Glutamatergic neuron (in vitro differentiated cells): ENCODE measurements around the gene CDKN2B-AS1. TPM values are rescaled to one million over a fixed set of nuclear protein-coding genes. Genes with fewer than 3 reads are reported as not detected.
"Not testable (repeated sequence)": the region's sequence is repeated elsewhere in the genome, so short reads cannot be mapped to it uniquely, and the experiment has no call there.

Source experiments
- DNase-seq: peaks from one replicate; pipeline ENCODE4 v3.0.0; 2022
- H3K27ac Mint-ChIP-seq: one replicate; pipeline ENCODE4 v1.8.0; 2020; ENCODE audit warnings: mild to moderate bottlenecking, mixed read lengths, inconsistent platforms; ENCODE audit not compliant: unreplicated experiment
- H3K27me3 Mint-ChIP-seq: one replicate; pipeline ENCODE4 v1.8.0; 2020; ENCODE audit warnings: mild to moderate bottlenecking, moderate library complexity, mixed read lengths, inconsistent platforms; ENCODE audit not compliant: unreplicated experiment
- H3K36me3 Mint-ChIP-seq: one replicate; pipeline ENCODE4 v1.8.0; 2020; ENCODE audit warnings: mild to moderate bottlenecking, mixed read lengths, inconsistent platforms; ENCODE audit not compliant: unreplicated experiment
- H3K4me1 Mint-ChIP-seq: one replicate; pipeline ENCODE4 v1.8.0; 2020; ENCODE audit warnings: mild to moderate bottlenecking, low read depth, mixed read lengths, inconsistent platforms; ENCODE audit not compliant: unreplicated experiment
- H3K4me3 Mint-ChIP-seq: one replicate; pipeline ENCODE4 v1.8.0; 2020; ENCODE audit warnings: mild to moderate bottlenecking, mixed read lengths, inconsistent platforms; ENCODE audit not compliant: unreplicated experiment
- H3K9me3 Mint-ChIP-seq: one replicate; pipeline ENCODE4 v1.8.0; 2020; ENCODE audit warnings: mild to moderate bottlenecking, moderate library complexity, mixed read lengths, inconsistent platforms; ENCODE audit not compliant: unreplicated experiment
- CTCF ChIP-seq: fragments of 200-600 bp; sonication (generic); IDR thresholded peaks from one replicate; pipeline ENCODE4 v1.5.0; 2021; ENCODE audit not compliant: partially characterized antibody, unreplicated experiment
- total RNA-seq: library from RNA; stranded (reverse); fragmentation: NEBNext Ultra II Directional; extraction: Animal tissue kit (Norgen Biotek cat#: 25700); gene quantifications from one replicate; pipeline ENCODE4 v1.2.1, GENCODE V29; 2021; ENCODE audit not compliant: unreplicated experiment

The CDKN2B-AS1 gene
- total RNA-seq, 1 donor from 2014 or later: not detected

- no peak for DNase-seq
- Mint-ChIP-seq H3K27ac (no peak overlapping the region), H3K4me1 (no peaks in the 10 kb centered on the region), H3K4me3 (no peak overlapping the region), H3K36me3 (no peaks in the 10 kb centered on the region), H3K9me3 (no peaks in the 10 kb centered on the region), H3K27me3 (peaks cover 1% of the 10 kb centered on the region)
- no peak for TF ChIP-seq CTCF
Observed at GRCh38 chr9:22054076-22054475, 59.5 kb downstream of the CDKN2B-AS1 start.

DNA sequence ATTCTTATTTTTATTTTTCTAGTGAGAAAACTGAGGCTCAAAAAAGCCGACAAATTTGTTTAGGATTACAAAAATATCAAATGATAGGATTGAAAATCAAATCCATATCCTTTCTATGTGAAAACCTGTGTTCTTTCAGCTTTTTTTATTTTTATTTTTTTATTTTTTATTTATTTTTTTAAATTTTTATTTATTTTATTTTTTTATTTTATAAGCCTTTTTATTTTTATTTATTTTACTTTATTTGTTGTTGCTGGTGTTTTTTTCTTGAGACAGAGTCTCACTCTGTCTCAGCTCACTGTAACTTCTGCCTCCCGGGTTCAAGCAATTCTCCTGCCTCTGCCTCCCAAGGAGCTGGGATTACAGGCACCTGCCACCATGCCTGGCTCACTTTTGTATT lies 59.9 kb downstream of the CDKN2B-AS1 start:
- Mint-ChIP-seq H3K4me1 (no peaks in the 10 kb centered on the region), H3K4me3 (no peak overlapping the region), H3K36me3 (no peaks in the 10 kb centered on the region), H3K27me3 (peaks cover 1% of the 10 kb centered on the region), H3K9me3 (no peaks in the 10 kb centered on the region), H3K27ac (no peak overlapping the region)
- no peak for DNase-seq
- TF ChIP-seq CTCF: no peak

GRCh38 chr9:22055090-22055489 lies 60.5 kb downstream of the CDKN2B-AS1 start:
- H3K9me3 Mint-ChIP-seq: no peaks in the 10 kb centered on the region
- no peak overlapping the region for H3K4me3 Mint-ChIP-seq
- TF ChIP-seq CTCF: no peak
- no peak for DNase-seq
- H3K27me3 Mint-ChIP-seq: peaks cover 1% of the 10 kb centered on the region
- H3K4me1 Mint-ChIP-seq: no peaks in the 10 kb centered on the region
- no peaks in the 10 kb centered on the region for H3K36me3 Mint-ChIP-seq
- no peak overlapping the region for H3K27ac Mint-ChIP-seq

DNA sequence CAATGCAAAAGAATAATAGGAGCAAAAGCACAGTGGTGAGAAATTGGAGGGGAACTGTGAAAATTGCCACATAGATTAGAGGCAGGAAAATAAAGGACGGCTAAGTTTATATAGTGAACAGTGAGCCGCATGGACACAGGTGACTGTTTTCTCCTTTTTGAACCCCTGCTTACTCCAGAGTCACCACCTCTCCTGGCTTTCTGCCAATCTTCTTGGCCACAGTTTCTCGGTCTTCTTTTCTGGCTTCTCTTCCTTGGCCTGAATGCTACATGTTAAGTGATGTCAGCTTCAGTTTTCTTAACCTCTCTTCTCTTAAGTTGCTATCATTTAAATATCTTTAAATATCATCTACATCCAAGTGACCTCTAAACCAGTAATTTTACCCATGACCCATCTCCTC lies 61.8 kb downstream of the CDKN2B-AS1 start:
- no peak for TF ChIP-seq CTCF
- Mint-ChIP-seq H3K27me3 (peaks cover 1% of the 10 kb centered on the region), H3K36me3 (no peaks in the 10 kb centered on the region), H3K27ac (no peak overlapping the region), H3K4me3 (no peak overlapping the region), H3K9me3 (no peaks in the 10 kb centered on the region), H3K4me1 (no peaks in the 10 kb centered on the region)
- no peak for DNase-seq

DNA sequence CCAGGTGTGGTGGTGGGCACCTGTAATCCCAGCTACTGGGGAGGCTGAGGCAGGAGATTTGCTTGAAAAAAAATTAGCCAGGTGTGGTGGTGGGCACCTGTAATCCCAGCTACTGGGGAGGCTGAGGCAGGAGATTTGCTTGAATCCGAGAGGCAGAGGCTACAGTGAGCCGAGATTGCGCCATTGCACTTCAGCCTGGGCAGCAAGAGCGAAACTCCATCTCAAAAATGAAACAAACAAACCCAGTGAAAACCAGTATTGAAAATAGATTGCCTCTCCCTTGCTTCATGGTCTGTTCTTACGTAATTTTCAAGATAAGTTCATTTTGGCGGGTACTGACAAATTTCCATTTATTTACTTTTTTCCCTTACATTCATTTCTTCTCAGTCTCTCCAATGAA lies 63.4 kb downstream of the CDKN2B-AS1 start:
- H3K9me3 Mint-ChIP-seq, H3K4me3 Mint-ChIP-seq, DNase-seq, H3K4me1 Mint-ChIP-seq, H3K27ac Mint-ChIP-seq, H3K36me3 Mint-ChIP-seq, H3K27me3 Mint-ChIP-seq: not testable (repeated sequence)

GRCh38 chr9:22060831-22061383 lies 66.3 kb downstream of the CDKN2B-AS1 start:
- no peaks in the 10 kb centered on the region for H3K4me1 Mint-ChIP-seq
- DNase-seq: no peak
- H3K36me3 Mint-ChIP-seq: no peaks in the 10 kb centered on the region
- H3K9me3 Mint-ChIP-seq: peaks cover 2% of the 10 kb centered on the region
- TF ChIP-seq CTCF: no peak
- H3K4me3 Mint-ChIP-seq: no peak overlapping the region
- H3K27ac Mint-ChIP-seq: no peak overlapping the region
- H3K27me3 Mint-ChIP-seq: peaks cover 1% of the 10 kb centered on the region
